ENCODE results near the gene SLC35E4. TPM values are rescaled to one million over a fixed set of nuclear protein-coding genes. Genes with fewer than 3 reads are reported as not detected.

Gene SLC35E4
- total and polyA plus RNA-seq, 3 donors from 2014 or later, result 11.6 to 35.9 (median 11.6) TPM

DNA sequence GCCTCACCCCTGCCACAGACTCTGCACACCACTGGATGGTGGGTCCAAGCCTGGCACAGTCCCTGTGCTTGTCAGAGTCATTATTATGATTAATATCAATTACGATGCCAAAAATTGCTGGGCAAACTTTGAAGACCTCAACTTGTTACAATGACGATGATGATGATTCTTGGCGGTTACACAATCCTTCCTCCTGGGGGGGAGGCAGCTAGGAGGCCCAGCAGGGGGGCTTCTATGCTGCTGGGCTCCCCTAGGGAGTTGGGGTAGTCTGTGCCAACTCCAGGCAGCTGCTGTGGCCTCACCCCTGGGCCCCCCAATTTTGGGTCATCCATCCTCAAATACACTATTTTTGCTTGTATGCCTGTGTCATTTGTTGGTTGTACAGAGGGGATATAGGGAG, 12.0 kb downstream of the SLC35E4 start:
- DNase-seq, result no peak
- H3K4me1 ChIP-seq, result no peaks in the 10 kb centered on the region
- TF ChIP-seq, protein P1, sequence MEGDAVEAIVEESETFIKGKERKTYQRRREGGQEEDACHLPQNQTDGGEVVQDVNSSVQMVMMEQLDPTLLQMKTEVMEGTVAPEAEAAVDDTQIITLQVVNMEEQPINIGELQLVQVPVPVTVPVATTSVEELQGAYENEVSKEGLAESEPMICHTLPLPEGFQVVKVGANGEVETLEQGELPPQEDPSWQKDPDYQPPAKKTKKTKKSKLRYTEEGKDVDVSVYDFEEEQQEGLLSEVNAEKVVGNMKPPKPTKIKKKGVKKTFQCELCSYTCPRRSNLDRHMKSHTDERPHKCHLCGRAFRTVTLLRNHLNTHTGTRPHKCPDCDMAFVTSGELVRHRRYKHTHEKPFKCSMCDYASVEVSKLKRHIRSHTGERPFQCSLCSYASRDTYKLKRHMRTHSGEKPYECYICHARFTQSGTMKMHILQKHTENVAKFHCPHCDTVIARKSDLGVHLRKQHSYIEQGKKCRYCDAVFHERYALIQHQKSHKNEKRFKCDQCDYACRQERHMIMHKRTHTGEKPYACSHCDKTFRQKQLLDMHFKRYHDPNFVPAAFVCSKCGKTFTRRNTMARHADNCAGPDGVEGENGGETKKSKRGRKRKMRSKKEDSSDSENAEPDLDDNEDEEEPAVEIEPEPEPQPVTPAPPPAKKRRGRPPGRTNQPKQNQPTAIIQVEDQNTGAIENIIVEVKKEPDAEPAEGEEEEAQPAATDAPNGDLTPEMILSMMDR (IDR thresholded peaks at IDR 0.05), result no peak
- no peak for TF ChIP-seq POLR2A (IDR thresholded peaks at IDR 0.05)
- H3K27me3 ChIP-seq, result no peaks in the 10 kb centered on the region
- no peak overlapping the region for H3K4me3 ChIP-seq
- WGBS, 2 donors, result 77 to 88% methylated on average over 3 of the region's 3 CpGs
- H3K36me3 ChIP-seq (ENCODE audit: low read depth, missing control alignments), result no peaks in the 10 kb centered on the region
- no peaks in the 10 kb centered on the region for H3K9me3 ChIP-seq
- no peak overlapping the region for H3K27ac ChIP-seq
- intact Hi-C loops (cut with DNase I; ENCODE audit: low total_unique reads), result no loop called here

DNA sequence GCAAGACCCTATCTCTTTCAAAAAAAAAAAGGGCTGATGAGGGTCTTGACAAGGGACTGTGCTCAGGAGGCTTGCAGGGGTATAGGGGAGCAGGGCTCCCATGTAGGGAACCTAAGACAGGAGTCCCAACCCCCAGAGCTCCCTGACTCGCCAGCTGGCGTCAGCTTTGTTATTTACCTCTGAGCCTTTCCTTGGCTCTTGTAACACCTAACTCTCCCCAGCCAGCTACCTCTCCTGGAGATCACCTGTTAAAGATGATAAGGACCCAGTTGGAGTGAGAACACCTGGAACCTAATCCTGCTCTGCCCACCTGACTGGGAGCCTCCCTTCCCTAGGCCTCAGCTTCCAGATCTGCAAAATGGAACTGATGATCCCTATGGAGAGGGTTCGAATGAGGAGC, 13.2 kb downstream of the SLC35E4 start:
- Histone ChIP-seq H3K36me3 (ENCODE audit: low read depth, missing control alignments) (no peaks in the 10 kb centered on the region), H3K27ac (no peak overlapping the region), H3K4me1 (no peaks in the 10 kb centered on the region), H3K27me3 (no peaks in the 10 kb centered on the region), H3K4me3 (no peak overlapping the region), H3K9me3 (no peaks in the 10 kb centered on the region)
- TF ChIP-seq POLR2A (IDR thresholded peaks at IDR 0.05), result no peak
- TF ChIP-seq, protein P1 (IDR thresholded peaks at IDR 0.05), result no peak
- WGBS, 2 donors, result 95 to 96% methylated on average over 3 of the region's 3 CpGs
- intact Hi-C loops (cut with DNase I; ENCODE audit: low total_unique reads), result no loop called here
- DNase-seq, result no peak

DNA sequence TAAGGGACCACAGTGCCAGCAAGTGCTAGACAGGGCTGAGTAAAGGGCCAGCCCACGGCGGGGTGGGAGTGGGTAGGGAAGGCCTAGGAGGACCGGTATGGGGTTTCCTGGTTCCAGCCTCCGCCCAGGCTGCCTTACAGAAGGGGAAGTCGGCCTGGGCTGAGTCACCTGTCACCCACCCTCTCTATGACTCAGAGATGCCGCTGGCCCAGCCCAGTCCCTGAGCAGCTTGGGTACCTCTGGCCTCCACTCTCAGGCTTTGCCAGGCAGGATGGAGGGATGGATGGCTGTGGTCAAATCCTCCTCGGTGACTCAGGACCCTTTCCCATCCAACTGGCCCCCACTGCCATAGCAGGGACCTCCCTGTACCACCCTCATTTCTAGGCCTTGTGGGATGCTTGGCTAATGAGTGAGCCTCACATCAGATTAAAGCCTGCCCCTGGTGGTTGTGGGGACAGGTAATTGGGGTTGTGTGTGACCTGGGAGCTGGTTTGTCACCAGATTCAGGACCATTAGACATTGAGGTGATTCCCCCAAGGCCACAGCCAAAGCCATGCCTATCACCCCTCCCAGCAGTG, 13.9 kb downstream of the SLC35E4 start:
- Histone ChIP-seq H3K4me1 (no peaks in the 10 kb centered on the region), H3K4me3 (no peak overlapping the region), H3K27me3 (no peaks in the 10 kb centered on the region), H3K36me3 (ENCODE audit: low read depth, missing control alignments) (no peaks in the 10 kb centered on the region), H3K27ac (no peak overlapping the region), H3K9me3 (no peaks in the 10 kb centered on the region)
- intact Hi-C loops (cut with DNase I; ENCODE audit: low total_unique reads), result no loop called here
- no peak for DNase-seq
- TF ChIP-seq, protein P1 (IDR thresholded peaks at IDR 0.05), result no peak
- no peak for TF ChIP-seq POLR2A (IDR thresholded peaks at IDR 0.05)
- WGBS, 2 donors, result 80 to 84% methylated on average over 1 to 7 of the region's 7 CpGs

DNA sequence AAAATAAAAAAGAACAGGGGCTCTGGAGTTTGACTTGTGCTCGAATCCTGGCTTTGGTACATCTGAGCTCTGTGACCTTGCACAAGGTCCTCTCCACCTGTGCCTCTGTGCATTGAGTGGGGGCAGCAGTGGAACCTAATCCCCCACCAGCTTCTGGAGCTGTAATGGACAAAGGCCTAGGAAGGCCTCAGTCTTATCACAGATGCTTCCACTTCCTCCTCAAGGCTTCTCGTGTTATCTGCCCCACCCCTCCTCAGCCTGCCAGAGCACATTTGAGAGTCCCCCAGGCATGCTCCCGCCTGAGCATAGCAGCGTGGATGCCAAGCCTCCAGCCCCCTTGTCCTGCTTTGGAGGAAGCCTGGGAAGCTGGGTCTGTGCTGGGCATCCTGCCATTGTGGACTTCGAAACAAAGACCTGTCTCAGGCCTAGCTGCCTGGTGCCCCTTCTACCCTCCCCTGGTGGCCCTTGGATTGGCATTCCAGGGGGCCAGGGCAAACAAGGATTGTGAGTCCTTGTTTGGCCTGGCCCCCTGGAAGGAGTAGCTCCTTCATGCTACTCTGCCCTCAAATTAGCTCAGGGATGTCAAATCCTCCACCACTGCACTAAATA, 15.0 kb downstream of the SLC35E4 start:
- H3K9me3 ChIP-seq, result no peaks in the 10 kb centered on the region
- TF ChIP-seq, protein P1 (IDR thresholded peaks at IDR 0.05), result no peak
- TF ChIP-seq POLR2A (IDR thresholded peaks at IDR 0.05), result no peak
- no peaks in the 10 kb centered on the region for H3K36me3 ChIP-seq (ENCODE audit: low read depth, missing control alignments)
- DNase-seq, result no peak
- H3K4me1 ChIP-seq, result no peaks in the 10 kb centered on the region
- H3K27me3 ChIP-seq, result no peaks in the 10 kb centered on the region
- intact Hi-C loops (cut with DNase I; ENCODE audit: low total_unique reads), result no loop called here
- no peak overlapping the region for H3K27ac ChIP-seq
- no peak overlapping the region for H3K4me3 ChIP-seq
- WGBS, 2 donors, result 76 to 82% methylated on average over 5 of the region's 5 CpGs

DNA sequence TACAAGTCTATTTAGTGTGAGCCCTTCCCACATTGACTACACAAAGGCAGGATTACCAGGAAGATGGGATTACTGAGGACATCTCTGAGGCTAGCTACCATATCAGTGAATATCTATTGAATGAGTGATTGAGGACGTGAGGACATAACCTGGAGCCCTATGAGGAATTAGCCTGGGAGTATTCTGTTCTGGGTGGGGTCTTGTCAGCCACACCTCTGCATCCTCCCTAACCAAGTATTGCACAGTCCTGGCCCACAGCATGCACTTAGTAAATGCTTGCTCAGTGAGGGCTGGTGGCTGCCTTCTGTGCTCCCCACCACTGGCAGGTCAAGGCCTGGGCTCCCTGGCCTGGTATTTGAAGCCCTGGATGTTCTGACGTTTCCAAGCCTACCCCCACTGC, 17.3 kb downstream of the SLC35E4 start:
- no peak overlapping the region for H3K27ac ChIP-seq
- no peak for DNase-seq
- H3K36me3 ChIP-seq (ENCODE audit: low read depth, missing control alignments), result no peaks in the 10 kb centered on the region
- WGBS, 2 donors, result 74 to 88% methylated on average over 2 of the region's 2 CpGs
- intact Hi-C loops (cut with DNase I; ENCODE audit: low total_unique reads), result no loop called here
- H3K4me3 ChIP-seq, result no peak overlapping the region
- TF ChIP-seq POLR2A (IDR thresholded peaks at IDR 0.05), result no peak
- TF ChIP-seq, protein P1 (IDR thresholded peaks at IDR 0.05), result no peak
- H3K27me3 ChIP-seq, result no peaks in the 10 kb centered on the region
- H3K9me3 ChIP-seq, result no peaks in the 10 kb centered on the region
- no peaks in the 10 kb centered on the region for H3K4me1 ChIP-seq
